Activated B cell treated with CpG ODN at 0.5 μM for 24 hours (primary cell): ENCODE data around the gene GFI1. TPM values are rescaled to one million over a fixed set of nuclear protein-coding genes. Genes with fewer than 3 reads are reported as not detected.

Experiments
- ATAC-seq: fragments of 200-7000 bp; cut with Tn5 transposase; one replicate; pipeline ENCODE4 v1.10.0; 2021; ENCODE audit warnings: low read depth, mild to moderate bottlenecking, moderate library complexity
- CTCF ChIA-PET: fragments of 350-600 bp; sonication (Branson Sonifier 250); formaldehyde crosslinking; loops from one replicate; lab custom pipeline; 2021; ENCODE audit warnings: antibody characterized with exemption; lab: Charles Lee
- POLR2A ChIA-PET: fragments of 350-600 bp; sonication (Branson Sonifier 250); formaldehyde crosslinking; loops from one replicate; lab custom pipeline; 2021; ENCODE audit warnings: antibody characterized with exemption; lab: Charles Lee
- DNase-seq: peaks from one replicate; pipeline ENCODE4 v3.0.0; 2022
- H3K27ac Mint-ChIP-seq: one replicate; pipeline ENCODE4 v1.8.0; 2020; ENCODE audit warnings: mixed read lengths
- H3K27me3 Mint-ChIP-seq: one replicate; pipeline ENCODE4 v1.8.0; 2021; ENCODE audit warnings: mixed read lengths
- H3K36me3 Mint-ChIP-seq: one replicate; pipeline ENCODE4 v1.8.0; 2021; ENCODE audit warnings: low read depth, mixed read lengths
- H3K4me1 Mint-ChIP-seq: one replicate; pipeline ENCODE4 v1.8.0; 2021; ENCODE audit warnings: mixed read lengths
- H3K4me3 Mint-ChIP-seq: one replicate; pipeline ENCODE4 v1.8.0; 2020; ENCODE audit warnings: mild to moderate bottlenecking, mixed read lengths
- H3K9me3 Mint-ChIP-seq: one replicate; pipeline ENCODE4 v1.8.0; 2020; ENCODE audit warnings: mixed read lengths
- intact Hi-C: fragments of 100-400 bp; cut with micrococcal nuclease; formaldehyde crosslinking; loops from one replicate; pipeline ENCODE4 v1.15.1; 2024
- total RNA-seq: library from RNA; stranded (reverse); gene quantifications from 2 replicates; pipeline ENCODE4 v1.2.3, GENCODE V29; 2022
- TF ChIP-seq, protein P1 (sequence below): fragments of 200-600 bp; IDR thresholded peaks from one replicate; pipeline ENCODE4 v1.8.0; 2022; ENCODE audit warnings: antibody characterized with exemption, mild to moderate bottlenecking

GFI1 gene
- total RNA-seq, 1 donor from 2014 or later = 1.2 TPM

DNA sequence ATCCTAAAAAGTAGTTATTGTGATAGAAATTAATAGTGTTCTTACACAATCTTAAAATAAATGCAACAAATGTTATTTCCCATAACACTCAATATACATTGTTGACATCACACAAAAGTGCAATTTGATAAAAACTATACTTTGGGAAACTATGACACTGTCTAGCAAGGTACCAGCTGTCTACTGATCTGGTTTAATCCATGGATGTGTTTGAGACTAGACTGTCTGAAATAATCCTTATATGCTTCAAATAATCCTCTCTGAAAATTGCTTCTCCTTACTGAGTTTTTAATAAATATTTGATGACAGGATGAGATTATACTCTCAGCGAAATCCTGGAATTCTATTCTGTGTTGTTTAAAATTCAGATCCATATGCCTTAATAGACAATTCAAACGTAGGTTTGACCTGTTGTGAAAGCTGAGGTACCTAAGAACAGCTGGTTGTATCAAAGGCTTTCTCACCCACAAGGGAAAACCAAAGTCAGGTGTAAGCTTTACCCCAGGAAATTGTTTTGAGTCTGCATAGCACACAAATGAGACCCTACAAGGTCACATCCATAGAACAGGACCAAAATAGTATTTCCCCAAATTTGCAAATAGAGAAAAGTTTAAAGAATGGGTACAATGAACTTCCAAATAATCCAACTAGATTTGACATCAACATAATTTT, 8.8 kb upstream of the GFI1 start:
- Mint-ChIP-seq H3K27me3 (no peaks in the 10 kb centered on the region), H3K4me3 (no peak overlapping the region), H3K9me3 (no peaks in the 10 kb centered on the region), H3K36me3 (no peaks in the 10 kb centered on the region), H3K4me1 (no peaks in the 10 kb centered on the region), H3K27ac (no peak overlapping the region)
- TF ChIP-seq, protein P1, sequence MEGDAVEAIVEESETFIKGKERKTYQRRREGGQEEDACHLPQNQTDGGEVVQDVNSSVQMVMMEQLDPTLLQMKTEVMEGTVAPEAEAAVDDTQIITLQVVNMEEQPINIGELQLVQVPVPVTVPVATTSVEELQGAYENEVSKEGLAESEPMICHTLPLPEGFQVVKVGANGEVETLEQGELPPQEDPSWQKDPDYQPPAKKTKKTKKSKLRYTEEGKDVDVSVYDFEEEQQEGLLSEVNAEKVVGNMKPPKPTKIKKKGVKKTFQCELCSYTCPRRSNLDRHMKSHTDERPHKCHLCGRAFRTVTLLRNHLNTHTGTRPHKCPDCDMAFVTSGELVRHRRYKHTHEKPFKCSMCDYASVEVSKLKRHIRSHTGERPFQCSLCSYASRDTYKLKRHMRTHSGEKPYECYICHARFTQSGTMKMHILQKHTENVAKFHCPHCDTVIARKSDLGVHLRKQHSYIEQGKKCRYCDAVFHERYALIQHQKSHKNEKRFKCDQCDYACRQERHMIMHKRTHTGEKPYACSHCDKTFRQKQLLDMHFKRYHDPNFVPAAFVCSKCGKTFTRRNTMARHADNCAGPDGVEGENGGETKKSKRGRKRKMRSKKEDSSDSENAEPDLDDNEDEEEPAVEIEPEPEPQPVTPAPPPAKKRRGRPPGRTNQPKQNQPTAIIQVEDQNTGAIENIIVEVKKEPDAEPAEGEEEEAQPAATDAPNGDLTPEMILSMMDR = no peak
- ATAC-seq (no peak), DNase-seq (no peak)
- ChIA-PET POLR2A (no interaction called here), CTCF (no interaction called here)
- intact Hi-C loops = no loop called here

DNA sequence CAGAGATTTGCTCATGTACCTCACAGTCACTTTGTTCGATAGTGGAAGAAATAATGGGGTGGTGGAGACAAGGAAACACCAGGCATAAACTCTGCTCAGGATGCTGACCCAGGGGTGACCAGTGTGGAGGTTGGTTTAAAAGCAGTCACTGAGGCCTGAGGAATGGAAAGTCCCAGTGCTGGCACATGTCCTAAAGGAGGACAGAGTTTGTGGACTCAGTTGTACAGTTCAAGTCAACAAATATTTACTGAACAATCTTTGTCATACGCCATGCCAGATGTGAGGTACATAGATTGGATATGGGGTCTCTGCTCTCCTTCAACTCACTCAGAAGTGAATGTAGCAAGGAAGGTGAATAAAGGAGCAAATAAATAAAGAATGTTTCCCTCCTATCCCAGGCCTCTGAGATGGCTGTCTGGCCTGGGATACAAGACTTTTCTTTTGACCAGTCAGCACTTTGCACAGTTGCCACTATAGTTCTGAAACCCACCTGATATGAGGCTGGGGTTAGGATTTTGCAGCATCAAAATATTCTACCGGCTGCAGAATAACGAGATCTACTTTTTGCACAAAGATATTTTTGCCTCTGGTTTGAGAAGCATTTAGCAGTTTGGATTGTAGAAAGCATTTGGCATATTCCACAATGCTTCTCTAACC, 7.9 kb upstream of the GFI1 start:
- Mint-ChIP-seq H3K27me3 (no peaks in the 10 kb centered on the region), H3K4me1 (no peaks in the 10 kb centered on the region), H3K27ac (no peak overlapping the region), H3K4me3 (no peak overlapping the region), H3K9me3 (no peaks in the 10 kb centered on the region), H3K36me3 (no peaks in the 10 kb centered on the region)
- intact Hi-C loops = no loop called here
- TF ChIP-seq, protein P1 = no peak
- ATAC-seq = no peak
- POLR2A ChIA-PET = no interaction called here
- CTCF ChIA-PET = no interaction called here
- DNase-seq = no peak

DNA sequence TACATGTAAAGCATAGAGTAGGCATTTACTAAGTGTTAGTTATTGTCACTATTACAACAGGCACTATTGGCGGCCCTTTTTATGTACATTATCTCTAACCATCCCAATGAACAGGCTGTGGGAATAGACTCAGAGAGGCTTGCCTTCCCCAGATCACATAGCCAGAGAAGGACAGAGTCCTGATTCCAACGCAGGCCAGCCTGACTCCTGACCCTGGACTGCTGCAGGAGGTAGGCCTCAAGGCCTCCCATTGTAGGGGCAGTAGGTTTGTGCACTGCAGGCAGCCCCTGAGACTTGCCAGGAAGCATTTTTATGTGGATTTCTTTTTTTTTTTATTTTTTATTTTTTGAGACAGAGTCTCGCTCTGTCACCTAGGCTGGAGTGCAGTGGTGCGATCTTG, 6.4 kb upstream of the GFI1 start:
- ATAC-seq (no peak), DNase-seq (no peak)
- H3K4me1 Mint-ChIP-seq = no peaks in the 10 kb centered on the region
- H3K27ac Mint-ChIP-seq = no peak overlapping the region
- no peaks in the 10 kb centered on the region for H3K36me3 Mint-ChIP-seq
- TF ChIP-seq, protein P1 = no peak
- intact Hi-C loops = no loop called here
- H3K27me3 Mint-ChIP-seq = peaks cover 3% of the 10 kb centered on the region
- POLR2A ChIA-PET = no interaction called here
- no peak overlapping the region for H3K4me3 Mint-ChIP-seq
- H3K9me3 Mint-ChIP-seq = no peaks in the 10 kb centered on the region
- CTCF ChIA-PET = no interaction called here

DNA sequence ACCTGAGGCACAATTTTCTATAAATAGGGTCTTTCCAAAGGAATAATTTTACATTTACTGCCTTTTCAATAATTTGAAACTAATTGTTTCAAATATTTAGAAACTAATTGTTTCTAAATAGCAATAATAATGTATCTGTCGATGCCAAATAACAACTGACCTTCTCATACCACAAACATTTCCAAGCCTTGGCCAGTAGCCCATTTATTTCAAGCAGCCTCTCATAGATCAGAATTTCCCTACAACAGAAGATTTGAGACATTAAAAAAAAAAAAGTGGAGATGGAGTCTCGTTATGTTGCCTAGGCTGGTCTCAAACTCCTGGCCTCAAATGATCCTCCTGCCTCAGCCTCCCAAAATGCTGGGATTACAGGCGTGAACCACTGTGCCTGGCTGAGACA, 2.1 kb upstream of the GFI1 start:
- Mint-ChIP-seq H3K9me3 (no peaks in the 10 kb centered on the region), H3K4me1 (peaks cover 10% of the 10 kb centered on the region), H3K4me3 (no peak overlapping the region), H3K36me3 (no peaks in the 10 kb centered on the region), H3K27ac (no peak overlapping the region), H3K27me3 (peaks cover 8% of the 10 kb centered on the region)
- TF ChIP-seq, protein P1 = no peak
- ATAC-seq (no peak), DNase-seq (no peak)
- CTCF ChIA-PET = no interaction called here
- POLR2A ChIA-PET = interaction anchor here (0.6 kb wide), 1 partner anchor 192 kb away, joined by 4 read pairs; no protein-coding TSS in a partner anchor
- intact Hi-C loops = no loop called here

DNA sequence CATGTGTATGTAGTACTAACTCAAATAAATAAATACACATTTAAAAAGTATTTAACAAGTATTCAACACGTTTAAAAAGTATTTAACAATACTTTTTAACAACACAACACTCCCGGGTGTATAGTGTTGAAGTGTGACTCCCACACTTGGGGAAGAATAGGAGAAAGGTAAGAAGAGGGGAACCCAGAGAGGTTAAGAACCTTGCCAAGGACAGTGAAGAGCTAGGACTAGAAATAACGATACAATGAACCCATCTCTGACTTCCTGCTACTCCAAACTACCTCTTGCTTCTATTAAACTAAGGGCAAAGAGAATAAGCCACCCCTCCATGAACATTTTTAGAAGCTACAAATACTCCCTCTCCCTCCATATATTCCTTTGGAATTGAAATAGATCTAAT, 1.7 kb upstream of the GFI1 start:
- Mint-ChIP-seq H3K27me3 (peaks cover 9% of the 10 kb centered on the region), H3K9me3 (no peaks in the 10 kb centered on the region), H3K4me3 (no peak overlapping the region), H3K4me1 (peaks cover 13% of the 10 kb centered on the region), H3K36me3 (no peaks in the 10 kb centered on the region), H3K27ac (no peak overlapping the region)
- intact Hi-C loops = no loop called here
- POLR2A ChIA-PET = no interaction called here
- CTCF ChIA-PET = no interaction called here
- ATAC-seq = no peak
- TF ChIP-seq, protein P1 = no peak
- DNase-seq = no peak
